ENCODE data around the gene MUC20.
"Not testable (repeated sequence)": the region's sequence is repeated elsewhere in the genome, so short reads cannot be mapped to it uniquely, and the experiment has no call there.

The MUC20 gene

DNA sequence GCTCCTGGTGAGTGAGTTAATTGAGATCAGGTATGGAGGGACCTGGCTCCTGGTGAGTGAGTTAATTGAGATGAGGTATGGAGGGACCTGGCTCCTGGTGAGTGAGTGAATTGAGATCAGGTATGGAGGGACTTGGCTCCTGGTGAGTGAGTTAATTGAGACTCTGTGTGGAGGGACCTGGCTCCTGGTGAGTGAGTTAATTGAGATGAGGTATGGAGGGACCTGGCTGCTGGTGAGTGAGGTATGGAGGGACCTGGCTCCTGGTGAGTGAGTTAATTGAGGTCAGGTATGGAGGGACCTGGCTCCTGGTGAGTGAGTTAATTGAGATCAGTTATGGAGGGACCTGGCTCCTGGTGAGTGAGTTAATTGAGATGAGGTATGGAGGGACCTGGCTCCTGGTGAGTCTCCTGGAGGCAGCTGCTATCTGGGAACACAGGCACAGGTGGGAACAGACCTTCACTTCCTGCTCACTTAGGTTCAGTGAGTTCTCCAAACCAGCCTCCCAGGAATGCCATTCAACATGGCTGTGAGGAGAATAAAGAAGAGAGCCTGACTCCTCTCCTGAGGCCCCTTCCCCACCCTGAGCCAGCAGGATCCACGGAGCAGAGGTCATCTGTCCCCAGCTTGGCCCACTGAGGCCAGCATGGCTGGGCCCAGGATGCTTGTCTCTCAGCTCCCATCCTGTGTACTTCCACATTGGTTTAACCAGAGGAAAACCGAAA, 9.5 kb upstream of the MUC20 start:
- DNase-seq, result not testable (repeated sequence)

DNA sequence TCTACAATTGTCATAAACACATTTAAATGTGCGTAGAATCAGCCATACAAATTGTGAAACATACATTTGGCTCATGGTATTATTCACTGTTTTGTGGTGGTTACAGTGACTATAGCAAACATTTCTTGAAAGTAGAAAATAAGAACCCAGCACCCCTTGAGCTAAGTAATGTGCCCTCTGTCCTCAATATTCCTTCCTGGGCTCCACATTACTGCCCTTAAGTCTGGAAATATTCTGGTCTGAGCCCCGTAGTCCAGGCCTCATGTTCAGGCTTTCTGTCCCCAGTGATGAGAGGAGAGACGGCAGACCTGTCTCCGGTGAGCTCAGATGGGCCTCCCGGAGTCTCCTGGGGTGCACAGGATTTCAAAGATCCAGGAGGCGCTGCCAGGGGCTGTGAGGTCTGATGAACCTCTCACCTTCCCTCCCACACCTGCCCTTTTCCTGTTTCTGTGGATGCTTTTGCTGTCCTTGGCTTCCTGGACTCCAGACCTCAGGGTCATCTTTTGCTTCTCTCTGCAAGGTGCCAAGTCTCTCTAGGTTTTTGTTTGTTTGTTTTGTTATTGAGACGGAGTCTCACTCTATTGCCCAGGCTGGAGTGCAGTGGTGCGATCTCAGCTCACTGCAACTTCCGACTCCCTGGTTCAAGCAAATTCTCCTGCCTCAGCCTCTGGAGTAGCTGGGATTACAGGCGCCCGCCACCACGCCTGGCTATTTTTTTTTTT, 8.8 kb upstream of the MUC20 start:
- DNase-seq, result no peak

DNA sequence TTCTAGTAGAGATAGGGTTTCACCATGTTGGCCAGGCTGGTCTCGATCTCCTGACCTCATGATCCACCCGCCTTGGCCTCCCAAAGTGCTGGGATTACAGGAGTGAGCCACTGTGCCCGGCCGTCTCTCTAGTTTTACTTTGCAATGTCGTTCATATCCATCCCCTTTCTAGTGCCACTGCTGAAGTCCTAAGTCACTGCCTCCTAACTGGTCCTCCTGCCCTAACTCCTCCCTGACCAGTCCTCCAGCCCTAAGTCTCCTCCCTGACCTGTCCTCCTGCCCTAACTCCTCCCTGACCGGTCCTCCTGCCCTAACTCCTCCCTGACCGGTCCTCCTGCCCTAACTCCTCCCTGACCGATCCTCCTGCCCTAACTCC, 8.3 kb upstream of the MUC20 start:
- not testable (repeated sequence) for DNase-seq

DNA sequence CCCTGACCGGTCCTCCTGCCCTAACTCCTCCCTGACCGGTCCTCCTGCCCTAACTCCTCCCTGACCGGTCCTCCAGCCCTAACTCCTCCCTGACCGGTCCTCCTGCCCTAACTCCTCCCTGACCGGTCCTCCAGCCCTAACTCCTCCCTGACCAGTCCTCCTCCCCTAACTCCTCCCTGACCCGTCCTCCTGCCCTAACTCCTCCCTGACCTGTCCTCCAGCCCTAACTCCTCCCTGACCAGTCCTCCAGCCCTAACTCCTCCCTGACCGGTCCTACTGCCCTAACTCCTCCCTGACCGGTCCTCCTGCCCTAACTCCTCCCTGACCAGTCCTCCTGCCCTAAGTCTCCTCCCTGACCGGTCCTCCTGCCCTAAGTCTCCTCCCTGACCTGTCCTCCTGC, 7.6 kb upstream of the MUC20 start:
- DNase-seq, result not testable (repeated sequence)

DNA sequence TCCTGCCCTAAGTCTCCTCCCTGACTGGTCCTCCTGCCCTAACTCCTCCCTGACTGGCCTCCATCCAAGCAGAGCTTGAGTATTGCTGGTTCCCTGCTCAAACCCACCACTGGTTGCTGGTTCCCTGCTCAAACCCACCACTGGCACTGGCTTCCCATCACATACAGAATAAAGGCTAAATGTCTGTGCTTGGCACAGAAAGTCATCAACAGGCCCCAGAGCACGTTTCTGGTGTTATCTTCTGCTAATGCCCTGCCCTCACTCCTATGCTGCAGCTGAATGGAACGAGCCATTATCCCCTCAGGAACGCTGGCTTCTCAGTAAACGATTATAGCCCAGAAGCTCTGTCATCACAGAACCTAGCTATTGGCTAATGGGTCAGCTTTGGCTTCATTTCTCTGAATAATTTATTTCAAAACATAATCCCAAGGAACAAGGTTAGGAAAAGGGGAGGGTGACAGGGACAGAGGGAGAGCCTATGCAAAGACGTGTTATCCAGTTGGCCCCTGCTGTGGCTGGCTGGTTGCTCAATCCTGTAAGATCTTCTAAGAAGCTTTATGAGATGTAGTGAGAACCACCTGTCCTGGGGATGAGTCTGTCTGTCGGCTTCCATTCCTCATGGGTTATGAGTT, 6.3 kb upstream of the MUC20 start:
- no peak for DNase-seq

DNA sequence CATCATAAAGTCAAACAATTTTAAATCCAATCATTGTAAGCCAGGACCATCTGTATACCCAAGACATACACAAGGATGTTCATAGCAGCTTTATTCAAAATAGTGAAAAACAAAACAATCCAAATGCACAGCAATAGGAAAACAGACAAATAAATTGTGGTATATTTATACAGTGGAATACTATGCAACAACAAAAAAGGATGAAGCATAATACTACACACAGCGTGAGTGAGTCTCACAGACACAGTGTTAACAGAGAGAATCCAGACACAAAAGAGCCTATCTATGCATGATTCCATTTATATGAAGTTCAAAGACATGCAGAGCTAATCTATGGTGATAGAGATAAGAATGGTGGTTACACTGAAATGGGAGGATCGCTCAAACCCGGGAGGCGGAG, 5.6 kb upstream of the MUC20 start:
- DNase-seq, result no peak

DNA sequence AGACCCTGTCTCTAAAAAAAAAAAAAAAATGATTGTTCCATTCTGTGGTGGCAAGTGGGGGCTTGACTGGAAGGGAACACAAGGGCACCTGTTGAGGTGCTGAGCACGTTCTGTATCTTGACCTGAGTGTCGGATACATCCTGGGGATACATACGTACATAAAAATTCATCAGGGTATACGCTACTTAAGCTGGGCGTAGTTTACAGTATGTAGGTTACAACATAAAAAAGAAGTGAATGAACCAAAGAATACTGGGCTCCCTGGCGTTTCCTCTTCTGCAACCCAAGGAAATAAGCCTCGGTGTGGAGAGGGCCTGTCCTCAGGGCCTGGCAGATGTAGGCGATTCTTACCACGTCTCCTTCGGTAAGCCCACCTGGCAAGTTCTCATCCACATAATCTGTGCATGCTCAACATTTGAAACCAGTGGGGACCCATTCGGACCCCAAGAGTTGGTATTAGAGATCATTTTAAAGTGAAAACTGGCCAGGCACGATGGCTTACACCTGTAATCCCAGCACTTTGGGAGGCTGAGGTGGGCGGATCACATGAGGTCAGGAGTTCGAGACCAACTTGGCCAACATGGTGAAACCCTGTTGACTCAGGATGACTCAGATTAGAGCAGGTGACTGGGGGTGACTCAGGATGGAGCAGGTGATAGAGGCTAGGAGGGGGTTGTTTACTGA, 5.1 kb upstream of the MUC20 start:
- peak; percentile 77 for DNase-seq

DNA sequence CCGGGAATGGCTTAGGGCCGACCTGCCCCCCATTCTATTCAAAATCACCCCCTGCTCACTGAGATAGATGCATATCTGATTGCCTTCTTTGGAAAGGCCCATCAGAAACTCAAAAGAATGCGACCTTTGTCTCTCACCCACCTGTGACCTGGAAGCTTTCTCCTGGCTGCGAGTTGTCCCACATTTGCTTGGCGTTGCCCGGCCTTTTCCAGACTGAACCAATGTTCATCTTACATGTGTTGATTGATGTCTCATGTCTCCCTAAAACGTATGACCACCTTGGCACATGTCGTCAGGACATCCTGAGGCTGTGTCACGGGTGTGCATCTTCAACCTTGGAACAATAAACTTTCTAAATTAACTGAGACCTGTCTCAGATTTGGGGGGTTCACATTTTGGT, 3.4 kb upstream of the MUC20 start:
- no peak for DNase-seq

DNA sequence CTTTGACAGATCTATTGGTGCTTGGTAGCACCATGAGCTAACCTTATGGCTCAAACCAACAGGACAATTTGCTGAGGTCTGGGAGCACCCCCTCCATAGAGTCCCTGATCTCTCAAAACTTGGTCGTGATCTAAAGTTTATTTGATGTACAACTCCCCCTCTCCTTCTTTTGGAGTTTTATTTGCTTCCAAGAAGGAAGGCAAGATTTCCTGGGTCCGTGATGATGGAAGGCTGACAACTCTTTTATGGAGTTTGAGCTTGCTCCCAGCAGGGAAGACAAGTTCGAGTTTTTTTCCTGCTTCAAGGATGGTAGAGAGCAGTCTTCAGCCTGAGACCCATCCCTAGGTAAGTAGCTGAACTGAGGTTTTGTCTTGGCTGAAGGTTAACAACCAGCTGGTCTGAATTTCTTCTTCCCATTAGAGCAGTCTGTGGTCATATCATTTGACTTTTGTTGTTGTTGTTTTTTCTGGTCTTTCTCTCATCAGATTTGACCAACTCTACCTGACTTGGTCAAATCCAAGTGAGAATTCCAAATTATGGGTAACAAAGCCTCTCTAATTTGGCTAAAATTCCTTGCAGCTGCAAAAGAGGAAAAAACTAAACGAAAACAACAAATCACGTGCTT, 2.8 kb upstream of the MUC20 start:
- DNase-seq, result no peak

DNA sequence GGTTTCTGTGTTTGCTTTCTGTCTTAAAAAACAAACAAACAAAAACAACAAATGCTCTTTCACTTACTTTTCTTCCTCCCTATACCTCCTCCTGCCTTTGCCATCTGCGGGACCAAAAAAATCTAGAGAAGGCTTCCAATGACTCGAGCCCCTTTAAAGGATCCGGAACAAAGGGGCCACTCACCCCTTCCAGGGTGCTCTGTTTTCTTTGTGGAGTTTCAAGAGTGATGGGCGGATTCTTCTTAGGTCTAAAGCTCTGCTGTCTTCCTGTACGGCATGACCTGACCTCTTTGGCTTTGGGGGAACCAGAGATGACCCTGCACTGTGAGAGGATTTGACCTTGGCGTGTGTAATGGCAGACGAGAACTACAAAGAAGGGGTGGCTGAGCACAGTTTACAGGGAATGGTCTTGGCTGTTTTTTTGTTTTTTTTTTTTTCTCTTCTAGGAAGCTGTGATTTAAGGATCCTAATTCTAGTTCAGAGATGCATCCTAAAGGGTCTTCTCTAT, 2.2 kb upstream of the MUC20 start:
- no peak for DNase-seq

DNA sequence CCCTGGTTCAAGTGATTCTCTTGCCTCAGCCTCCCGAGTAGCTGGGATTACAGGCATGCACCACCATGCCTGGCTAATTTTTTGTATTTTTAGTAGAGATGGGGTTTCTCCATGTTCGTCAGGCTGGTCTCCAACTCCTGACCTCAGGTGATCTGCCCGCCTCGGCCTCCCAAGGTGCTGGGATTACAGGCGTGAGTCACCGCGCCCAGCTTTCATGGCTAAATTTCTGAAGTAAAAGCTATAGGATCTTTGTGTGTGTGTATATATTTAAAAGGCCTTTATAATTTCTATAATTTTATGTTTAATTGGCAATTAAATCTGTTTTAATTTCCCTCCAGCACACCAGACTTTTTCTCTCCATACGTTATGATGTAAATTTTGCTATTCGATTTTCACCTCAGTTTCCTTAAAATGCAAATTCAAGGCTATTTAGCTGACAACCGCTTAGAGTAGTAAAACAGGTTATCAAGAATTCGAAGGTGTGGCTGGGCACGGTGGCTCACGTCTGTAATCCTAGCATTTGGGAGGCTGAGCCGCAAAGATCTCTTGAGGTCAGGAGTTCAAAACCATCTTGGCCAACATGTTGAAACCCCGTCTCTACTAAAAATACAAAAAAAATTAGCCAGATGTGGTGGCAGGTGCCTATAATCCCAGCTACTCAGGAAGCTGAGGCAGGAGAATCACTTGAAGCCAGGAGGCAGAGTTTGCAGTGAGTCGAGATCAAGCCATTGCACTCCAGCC, 1.1 kb upstream of the MUC20 start:
- DNase-seq, result not testable (repeated sequence)

DNA sequence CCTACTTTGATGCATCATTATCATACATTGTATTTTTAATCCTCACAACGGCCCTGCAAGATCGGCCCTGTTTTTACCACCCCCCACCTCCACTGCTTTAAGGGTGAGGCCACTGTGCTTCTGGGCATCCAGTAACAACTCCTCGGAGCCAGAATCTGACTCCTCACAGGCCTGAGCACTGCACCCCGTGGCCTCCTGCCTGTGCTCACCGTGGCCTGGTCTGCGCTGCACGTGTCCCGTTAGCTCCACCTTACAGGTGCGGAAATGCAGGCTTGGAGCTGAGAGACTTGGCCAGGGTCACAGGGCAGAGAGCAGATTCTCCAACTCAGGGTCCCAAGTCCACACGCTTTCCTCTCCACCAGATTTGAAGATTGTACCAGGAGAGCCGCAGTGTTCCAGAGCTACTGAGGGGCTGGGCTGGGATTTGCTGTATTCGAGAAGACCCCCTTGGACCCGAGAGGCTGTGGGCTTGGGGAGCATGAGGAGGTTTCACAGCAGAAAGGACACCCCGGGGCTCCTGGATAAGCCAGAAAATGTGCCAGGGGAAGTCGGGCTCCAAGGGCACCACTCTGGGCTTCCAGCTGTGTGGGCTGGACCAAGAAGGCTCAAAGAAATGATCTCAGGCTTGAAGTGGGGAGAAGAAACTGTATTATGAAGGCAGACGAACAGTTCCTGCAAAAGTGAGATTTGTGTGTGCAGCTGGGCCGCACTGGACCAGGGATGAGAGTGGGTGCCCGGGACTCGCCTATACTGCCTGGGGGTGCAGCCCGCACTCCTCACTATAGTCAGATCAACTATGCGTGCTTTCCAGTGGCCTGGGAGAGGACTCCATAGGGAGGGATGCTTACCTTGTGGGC, 1.6 kb downstream of the MUC20 start:
- not testable (repeated sequence) for DNase-seq

DNA sequence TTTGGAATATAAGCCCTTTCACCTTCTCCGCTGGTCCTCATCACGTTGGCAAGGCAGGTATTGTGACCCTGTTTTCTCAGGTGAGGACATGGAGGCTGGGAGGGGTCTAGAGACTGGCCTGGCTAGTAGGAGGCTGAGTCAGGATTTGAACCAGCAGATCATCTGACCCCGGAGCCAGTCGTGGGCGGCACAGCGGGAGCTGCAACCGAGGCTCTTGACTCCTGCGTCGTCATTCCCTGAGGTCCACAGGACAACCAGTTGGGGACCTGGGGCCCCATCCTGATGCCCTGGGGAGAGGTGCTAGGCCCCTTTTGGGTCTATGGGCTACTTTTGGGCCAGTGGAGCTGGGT, 2.2 kb downstream of the MUC20 start:
- DNase-seq, result not testable (repeated sequence)

DNA sequence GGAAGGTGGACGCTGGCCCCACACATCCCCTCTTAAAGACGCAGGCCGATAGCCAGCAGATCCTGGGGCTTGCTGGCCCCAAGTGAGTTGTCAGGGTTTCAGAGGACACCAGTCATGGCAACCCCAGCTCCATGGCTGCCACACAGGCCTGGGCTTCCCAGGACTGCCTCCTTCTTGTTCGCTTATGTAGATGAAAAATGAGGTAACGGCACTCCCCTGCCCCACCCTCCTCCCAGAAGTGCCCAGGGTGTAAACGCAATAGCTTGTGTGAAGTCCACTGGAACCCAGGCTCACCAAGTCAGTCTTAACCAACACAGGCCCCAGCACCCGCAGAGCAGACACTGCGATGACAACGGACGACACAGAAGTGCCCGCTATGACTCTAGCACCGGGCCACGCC, 3.6 kb downstream of the MUC20 start:
- DNase-seq, result not testable (repeated sequence)

DNA sequence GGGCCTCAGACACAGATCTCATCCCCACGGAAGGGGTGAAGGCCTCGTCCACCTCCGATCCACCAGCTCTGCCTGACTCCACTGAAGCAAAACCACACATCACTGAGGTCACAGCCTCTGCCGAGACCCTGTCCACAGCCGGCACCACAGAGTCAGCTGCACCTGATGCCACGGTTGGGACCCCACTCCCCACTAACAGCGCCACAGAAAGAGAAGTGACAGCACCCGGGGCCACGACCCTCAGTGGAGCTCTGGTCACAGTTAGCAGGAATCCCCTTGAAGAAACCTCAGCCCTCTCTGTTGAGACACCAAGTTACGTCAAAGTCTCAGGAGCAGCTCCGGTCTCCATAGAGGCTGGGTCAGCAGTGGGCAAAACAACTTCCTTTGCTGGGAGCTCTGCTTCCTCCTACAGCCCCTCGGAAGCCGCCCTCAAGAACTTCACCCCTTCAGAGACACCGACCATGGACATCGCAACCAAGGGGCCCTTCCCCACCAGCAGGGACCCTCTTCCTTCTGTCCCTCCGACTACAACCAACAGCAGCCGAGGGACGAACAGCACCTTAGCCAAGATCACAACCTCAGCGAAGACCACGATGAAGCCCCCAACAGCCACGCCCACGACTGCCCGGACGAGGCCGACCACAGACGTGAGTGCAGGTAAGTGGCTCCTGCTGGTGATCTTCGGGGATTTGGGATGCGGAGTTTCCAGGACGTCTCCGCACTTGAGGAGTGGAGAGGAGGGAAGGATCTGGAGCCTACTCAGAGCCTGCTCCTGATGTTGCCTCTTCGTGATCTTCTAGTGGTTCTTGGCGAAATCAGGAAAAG, 5.3 kb downstream of the MUC20 start:
- DNase-seq, result not testable (repeated sequence)

DNA sequence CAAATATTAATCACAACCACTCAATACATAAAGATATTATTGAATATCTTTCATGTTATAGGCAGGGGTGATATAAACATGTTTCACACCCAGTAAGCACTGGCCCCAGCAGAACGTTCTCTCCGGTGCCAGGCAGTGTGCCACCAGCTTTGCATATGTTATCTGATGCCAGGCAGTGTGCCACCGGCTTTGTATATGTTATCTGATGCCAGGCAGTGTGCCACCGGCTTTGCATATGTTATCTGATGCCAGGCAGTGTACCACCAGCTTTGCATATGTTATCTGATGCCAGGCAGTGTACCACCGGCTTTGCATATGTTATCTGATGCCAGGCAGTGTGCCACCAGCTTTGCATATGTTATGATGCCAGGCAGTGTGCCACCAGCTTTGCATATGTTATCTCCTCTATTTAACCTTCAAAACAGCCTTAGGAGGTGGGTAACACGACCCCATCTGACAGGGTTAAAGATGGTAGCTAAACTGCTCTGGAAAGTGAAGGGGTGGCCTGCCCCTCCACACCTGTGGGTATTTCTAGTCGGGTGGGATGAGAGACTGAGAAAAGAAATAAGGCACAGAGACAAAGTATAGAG, 6.9 kb downstream of the MUC20 start:
- no peak for DNase-seq

DNA sequence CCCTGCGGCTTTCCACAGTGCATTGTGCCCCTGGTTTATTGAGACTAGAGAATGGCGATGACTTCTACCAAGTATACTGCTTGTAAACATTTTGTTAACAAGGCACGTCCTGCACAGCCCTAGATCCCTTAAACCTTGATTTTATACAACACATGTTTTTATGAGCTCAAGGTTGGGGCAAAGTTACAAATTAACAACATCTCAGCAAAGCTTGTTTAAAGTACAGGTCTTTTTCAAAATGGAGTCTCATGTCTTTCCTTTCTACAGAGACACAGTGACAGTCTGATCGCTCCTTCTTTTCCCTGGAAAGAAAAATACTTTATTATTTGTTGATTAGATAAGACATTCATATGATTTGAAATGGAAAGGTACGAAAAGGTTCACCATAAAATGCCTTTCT, 8.0 kb downstream of the MUC20 start:
- DNase-seq, result not testable (repeated sequence)

DNA sequence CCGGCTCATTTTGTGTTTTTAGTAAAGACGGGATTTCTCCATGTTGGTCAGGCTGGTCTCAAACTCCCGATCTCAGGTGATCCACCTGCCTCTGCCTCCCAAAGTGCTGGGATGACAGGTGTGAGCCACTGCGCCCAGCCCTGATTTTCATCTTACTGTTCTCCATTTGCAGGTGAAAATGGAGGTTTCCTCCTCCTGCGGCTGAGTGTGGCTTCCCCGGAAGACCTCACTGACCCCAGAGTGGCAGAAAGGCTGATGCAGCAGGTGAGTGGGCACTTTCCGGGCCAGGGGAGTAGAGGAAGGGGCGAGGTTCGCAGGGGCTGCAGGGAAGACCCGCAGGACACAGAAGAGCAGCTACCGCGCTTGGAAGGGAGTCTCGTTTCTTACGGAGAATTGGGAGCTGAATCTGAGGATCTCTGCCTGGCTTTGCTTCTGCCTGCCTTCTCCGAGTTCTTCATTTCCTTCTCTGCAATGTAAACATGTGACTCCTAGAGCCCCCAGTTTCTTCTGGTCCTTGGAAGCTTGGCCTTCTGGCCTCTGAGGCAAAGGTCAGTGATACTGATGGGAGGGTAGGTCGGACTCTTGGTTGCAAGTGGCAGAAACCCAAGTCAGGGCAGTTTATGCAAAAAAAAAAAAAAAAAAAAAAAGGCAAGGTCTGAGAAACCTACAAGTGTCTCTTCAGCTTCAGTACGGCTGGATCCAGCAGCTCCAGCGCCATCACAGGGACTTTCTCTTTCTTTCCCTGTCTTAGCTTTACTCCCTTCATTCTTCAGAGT, 8.9 kb downstream of the MUC20 start:
- DNase-seq, result no peak

DNA sequence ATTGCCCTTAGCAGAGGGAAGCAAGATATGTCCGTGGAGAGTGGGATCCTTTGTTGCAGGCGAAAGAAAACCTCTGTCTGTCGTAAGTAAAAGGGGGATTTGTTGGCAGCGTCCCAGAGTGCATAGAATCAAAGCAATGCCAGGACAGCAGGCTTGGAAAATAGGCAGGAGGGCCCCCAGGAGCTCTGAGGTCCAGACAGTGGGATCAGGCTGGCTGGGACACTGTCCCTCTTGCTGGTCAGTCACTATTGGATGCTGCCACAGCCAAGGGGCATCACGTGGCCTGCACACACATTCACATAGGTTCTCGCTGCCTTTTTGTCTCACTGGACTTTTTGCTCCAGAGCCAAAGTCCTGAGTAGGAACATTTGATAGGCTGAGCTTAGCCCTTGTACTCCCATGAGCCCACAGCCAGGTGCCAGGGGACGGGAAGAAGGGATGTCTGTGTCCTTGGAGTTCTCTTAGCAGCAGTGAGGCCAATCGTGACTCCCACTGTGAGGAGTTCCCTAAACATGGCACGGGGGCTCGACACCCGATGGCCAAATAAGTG, 10.7 kb downstream of the MUC20 start:
- DNase-seq, result no peak
